Raji (cell line): ENCODE data around the gene GRID1.

Source experiments
- POLR2A ChIP-seq: IDR thresholded peaks from 2 replicates; pipeline ENCODE4 v1.6.1; 2011; ENCODE audit warnings: low read depth, low read length, control low read depth; ENCODE audit not compliant: insufficient read depth

Gene GRID1

GRCh38 chr10:86043236-86043635 is 323.4 kb downstream of the GRID1 start:
- no peak for TF ChIP-seq POLR2A

- no peak for TF ChIP-seq POLR2A
Observed at GRCh38 chr10:86042161-86042560, 324.4 kb downstream of the GRID1 start.

- TF ChIP-seq POLR2A: no peak
Observed at GRCh38 chr10:86041116-86041515, 325.5 kb downstream of the GRID1 start.

- no peak for TF ChIP-seq POLR2A
Observed at GRCh38 chr10:86038371-86038770, 328.2 kb downstream of the GRID1 start.

- no peak for TF ChIP-seq POLR2A
Observed at GRCh38 chr10:86037096-86037495, 329.5 kb downstream of the GRID1 start.

DNA sequence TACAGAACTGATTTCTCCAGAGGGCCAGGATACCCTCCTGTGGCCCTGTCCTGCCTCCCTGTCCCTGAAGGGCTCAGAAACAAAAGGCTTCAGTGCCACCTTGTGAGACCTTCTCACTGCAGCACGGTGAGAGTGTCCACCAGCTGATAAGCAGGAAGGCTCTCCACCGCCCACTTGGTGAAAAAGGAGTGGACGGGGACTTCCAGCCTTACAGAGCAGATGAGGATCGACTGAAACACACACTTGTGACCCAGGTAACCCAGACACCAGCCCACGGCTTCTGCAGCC is 330.1 kb downstream of the GRID1 start:
- TF ChIP-seq POLR2A: no peak

DNA sequence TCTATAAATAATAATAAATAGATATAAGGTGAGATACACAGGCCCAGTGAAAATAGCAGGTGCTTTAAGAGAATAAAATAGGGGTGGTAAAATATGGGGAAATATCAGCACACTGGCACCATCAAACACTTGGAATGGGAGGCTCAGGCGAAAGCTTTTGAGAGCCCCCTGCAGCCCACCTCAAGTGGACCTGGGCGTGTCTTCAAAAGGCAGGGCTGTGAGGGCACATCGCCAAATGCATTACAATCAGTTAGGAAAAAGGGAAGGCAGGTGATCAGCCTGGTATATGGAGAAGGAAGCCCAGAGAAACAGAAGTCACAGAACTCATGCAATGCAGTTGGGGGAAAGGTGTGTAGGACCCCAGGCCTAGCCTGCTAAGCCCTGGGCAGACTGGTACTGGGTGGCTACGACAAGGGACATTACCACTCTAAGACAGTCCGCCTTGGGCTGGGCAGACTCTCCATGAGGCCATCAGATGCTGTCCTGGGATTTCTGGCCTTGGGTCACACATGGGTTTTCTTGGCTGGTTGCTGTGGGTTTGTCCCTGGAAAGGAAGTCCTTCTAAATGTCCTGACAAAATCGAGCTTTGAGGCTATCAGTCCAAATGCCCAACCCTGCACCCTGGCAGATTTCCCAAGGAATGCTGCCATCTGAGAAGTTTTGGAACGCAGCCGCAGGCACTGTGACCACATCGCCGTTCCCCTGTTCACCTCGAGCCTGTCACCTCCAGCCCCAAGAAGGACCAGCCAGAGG is 330.6 kb downstream of the GRID1 start:
- TF ChIP-seq POLR2A: no peak

- TF ChIP-seq POLR2A: no peak
Observed at GRCh38 chr10:86034710-86035109, 331.9 kb downstream of the GRID1 start.

DNA sequence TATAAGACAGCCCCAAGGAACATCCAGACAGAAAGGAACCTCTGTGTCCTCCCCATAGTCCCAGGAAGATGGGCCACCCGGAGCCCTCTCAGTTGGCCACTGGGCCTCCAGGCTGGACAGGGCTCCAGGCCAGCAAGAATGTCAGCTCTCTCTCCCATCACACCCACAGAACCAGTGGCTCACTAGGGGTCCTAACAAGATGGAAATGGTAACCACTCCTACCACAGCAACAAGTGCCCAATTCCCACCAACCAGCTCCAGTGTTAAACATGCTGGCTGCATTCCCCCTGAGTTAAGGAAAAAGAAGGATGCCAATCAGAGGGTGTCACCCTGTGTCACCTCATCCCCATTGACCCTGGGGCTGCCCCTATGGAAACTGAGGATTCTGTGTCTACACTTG is 333.0 kb downstream of the GRID1 start:
- TF ChIP-seq POLR2A: no peak

- TF ChIP-seq POLR2A: no peak
Observed at GRCh38 chr10:86030312-86030711, 336.3 kb downstream of the GRID1 start.

- TF ChIP-seq POLR2A: no peak
Observed at GRCh38 chr10:86027346-86027745, 339.2 kb downstream of the GRID1 start.

GRCh38 chr10:86025509-86025908 is 341.1 kb downstream of the GRID1 start:
- TF ChIP-seq POLR2A: no peak

GRCh38 chr10:86024281-86025041 is 342.1 kb downstream of the GRID1 start:
- TF ChIP-seq POLR2A: no peak

DNA sequence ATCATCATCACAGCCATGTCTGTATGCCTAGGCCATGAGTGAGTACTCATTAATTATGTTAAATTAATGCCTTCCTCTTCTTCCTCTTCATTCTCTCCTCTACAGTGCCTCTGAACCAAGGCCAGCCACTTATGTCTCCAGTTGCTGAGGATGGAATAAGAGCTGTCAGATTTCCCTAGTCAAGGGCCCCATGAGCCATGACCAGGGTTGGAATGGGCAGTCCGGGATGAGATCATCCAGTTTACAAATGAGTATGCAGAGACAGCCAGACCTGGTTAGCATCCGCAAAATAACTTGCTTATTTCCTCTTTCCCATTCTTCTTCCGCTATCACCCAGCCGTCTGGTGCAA is 342.7 kb downstream of the GRID1 start:
- TF ChIP-seq POLR2A: no peak

DNA sequence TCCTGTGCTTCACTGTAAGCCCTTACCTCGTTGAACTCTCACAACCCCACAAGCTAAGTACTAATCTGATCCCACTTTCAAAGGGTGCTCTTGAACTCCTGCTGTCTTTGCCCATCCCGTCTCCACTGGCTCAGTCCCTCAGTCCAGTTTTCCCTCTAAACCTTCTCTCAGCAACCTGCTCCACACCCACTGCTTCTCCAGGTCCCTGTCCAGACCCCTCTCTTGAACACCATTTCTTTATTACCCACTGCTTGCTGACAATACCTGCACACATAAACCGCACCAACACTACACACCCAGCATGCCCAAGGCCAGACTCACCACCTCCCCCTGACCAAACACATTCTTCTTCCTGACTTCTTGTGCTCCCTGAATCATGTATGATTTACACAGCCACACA is 343.3 kb downstream of the GRID1 start:
- TF ChIP-seq POLR2A: no peak

GRCh38 chr10:86022906-86023305 is 343.7 kb downstream of the GRID1 start:
- no peak for TF ChIP-seq POLR2A

DNA sequence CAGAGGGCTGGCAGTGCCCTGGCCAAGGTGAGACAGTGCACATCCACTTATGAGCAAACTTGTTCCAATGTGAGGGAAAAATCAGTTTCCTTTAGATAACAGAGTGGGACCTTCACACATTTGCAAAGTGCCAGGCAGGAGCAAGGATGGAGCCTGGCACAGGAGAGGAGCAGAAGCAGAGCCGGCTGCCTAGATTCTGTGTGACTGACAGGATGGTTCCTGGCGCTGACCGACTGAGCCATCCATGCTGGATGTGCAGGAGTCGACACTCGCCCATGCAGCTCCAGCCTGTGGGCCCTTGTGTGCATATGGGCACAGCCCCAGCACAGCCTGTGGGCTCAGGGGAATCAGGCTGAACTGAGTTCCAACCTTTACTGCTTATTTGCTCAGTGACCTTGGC is 346.5 kb downstream of the GRID1 start:
- TF ChIP-seq POLR2A: no peak

- no peak for TF ChIP-seq POLR2A
Observed at GRCh38 chr10:86019141-86019540, 347.5 kb downstream of the GRID1 start.

DNA sequence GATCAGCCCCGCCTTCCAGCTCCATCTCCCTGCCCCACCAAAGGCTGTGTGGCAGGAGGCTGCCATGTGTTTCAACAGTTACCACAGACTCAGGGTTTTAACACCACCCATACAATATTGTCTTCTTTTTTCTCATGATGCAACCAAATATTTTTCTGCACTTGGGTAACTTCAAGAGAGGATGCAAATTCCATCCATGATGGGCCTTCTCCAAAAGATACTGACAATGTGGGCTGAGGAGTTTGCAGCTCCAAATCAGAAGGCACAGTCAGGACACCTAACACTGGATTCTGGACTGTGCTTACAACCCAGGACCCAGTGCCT is 347.9 kb downstream of the GRID1 start:
- no peak for TF ChIP-seq POLR2A
